Brain microvascular endothelial cell (primary cell): ENCODE measurements around the gene CDH4.

Source experiments
- DNase-seq: peaks from one replicate; pipeline ENCODE4 v3.0.0-alpha.2; 2020
- H3K27ac ChIP-seq: fragments of 250-450 bp; sonication (Bioruptor Pico); 2 replicates; pipeline ENCODE4 v1.5.1; 2020; ENCODE audit warnings: mild to moderate bottlenecking, moderate library complexity
- H3K27me3 ChIP-seq: fragments of 250-450 bp; sonication (Bioruptor Pico); replicated peaks from 2 replicates; pipeline ENCODE4 v1.5.1; 2020; ENCODE audit warnings: mild to moderate bottlenecking
- H3K36me3 ChIP-seq: fragments of 250-450 bp; sonication (Bioruptor Pico); replicated peaks from 2 replicates; pipeline ENCODE4 v1.5.1; 2020; ENCODE audit warnings: mild to moderate bottlenecking
- H3K4me3 ChIP-seq: 2 replicates; pipeline ENCODE4 v1.5.1; 2011; ENCODE audit warnings: low read depth, mild to moderate bottlenecking, control low read depth, low read length, moderate library complexity
- in situ Hi-C: cut with HindIII; loops from 2 replicates; pipeline ENCODE4 v1.10.0; 2017; ENCODE audit warnings: low sequenced_read_pairs, low pct_ligation_motif_present
- TF ChIP-seq, protein P1 (sequence below): IDR thresholded peaks from 2 replicates; pipeline ENCODE4 v1.5.1; 2011; ENCODE audit warnings: low read depth, mild to moderate bottlenecking, moderate library complexity, low read length, control low read depth, inconsistent platforms; ENCODE audit errors: missing control alignments

Gene CDH4

DNA sequence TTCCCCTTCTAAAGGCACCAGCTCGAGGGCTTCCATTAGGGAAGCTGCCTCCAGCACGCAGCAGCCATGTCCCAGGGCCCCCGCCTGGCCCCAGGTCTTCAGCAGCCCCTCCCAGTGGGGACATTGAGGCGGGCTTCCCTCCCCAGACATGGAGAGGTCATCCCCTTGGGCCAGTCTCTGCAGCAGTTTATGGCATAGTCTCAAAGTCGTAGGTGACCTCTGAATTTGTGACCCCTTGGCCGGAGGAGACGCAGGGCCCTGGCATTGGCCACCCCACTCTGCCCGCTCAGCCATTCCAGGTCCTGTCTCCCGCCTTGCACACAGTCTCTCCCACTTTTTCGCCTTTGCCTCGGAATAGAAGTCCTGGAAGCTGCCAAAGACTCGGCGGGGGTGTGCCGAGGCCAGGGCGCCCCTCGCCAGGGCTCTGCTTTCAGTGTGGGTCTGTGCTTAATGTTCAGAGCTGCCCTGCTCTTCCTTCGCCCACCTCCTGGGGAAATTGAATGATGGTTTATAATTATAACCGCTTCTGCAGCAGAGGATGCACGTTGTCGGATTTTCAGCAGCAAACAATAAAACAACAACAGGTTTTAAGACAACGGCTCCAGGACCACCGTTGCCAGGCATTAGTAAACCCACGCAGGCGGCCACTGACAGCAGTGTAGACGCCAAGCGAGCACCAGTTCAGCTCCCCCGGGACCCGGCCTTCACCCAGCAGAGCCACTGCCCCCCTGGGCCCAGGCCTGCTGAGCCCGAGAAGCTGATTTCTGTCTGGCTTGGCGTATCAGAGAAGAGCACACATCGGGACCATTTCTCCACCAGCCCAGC, 626.6 kb downstream of the CDH4 start:
- H3K36me3 ChIP-seq: no peaks in the 10 kb centered on the region
- in situ Hi-C loops: no loop called here
- TF ChIP-seq, protein P1, sequence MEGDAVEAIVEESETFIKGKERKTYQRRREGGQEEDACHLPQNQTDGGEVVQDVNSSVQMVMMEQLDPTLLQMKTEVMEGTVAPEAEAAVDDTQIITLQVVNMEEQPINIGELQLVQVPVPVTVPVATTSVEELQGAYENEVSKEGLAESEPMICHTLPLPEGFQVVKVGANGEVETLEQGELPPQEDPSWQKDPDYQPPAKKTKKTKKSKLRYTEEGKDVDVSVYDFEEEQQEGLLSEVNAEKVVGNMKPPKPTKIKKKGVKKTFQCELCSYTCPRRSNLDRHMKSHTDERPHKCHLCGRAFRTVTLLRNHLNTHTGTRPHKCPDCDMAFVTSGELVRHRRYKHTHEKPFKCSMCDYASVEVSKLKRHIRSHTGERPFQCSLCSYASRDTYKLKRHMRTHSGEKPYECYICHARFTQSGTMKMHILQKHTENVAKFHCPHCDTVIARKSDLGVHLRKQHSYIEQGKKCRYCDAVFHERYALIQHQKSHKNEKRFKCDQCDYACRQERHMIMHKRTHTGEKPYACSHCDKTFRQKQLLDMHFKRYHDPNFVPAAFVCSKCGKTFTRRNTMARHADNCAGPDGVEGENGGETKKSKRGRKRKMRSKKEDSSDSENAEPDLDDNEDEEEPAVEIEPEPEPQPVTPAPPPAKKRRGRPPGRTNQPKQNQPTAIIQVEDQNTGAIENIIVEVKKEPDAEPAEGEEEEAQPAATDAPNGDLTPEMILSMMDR: no peak
- DNase-seq: no peak
- H3K4me3 ChIP-seq: no peak overlapping the region
- no peaks in the 10 kb centered on the region for H3K27me3 ChIP-seq
- no peak overlapping the region for H3K27ac ChIP-seq

DNA sequence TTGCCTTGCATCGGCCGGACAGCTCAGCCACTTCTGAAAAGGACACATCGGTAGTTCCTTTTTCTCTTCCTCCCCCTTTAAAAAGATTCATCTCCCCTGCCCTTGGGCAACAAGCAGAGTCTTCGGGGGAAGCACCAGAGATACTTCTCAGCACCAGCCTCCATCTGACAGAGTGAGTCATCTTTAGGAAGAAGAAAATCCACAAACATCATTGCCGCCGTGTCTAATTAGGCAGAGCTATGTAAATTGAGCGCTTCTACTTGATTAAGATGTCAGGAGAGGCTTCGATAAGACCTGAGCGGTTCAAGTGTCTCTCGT, 627.2 kb downstream of the CDH4 start:
- in situ Hi-C loops: no loop called here

DNA sequence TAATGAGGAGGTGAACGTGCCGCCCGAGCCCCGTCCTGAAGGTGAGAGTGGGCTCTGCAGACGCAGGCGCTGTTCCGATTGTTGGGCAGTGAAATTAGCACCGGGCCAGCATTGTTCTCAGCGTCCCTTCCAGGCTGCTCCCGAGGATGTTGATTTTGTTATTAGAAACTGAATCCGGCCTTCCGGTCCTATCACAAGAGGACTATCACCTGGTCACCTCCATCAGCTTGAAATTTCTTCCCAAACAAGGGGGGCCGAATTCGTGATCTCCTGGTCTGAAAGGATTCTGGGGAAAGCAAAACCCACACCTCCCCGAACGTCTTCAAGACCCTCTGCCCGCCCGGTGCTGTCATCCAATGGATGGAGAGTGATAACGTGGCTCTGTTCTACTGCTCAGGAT, 627.6 kb downstream of the CDH4 start:
- TF ChIP-seq, protein P1: no peak
- in situ Hi-C loops: no loop called here
- Histone ChIP-seq H3K27ac (no peak overlapping the region), H3K4me3 (no peak overlapping the region), H3K27me3 (no peaks in the 10 kb centered on the region), H3K36me3 (no peaks in the 10 kb centered on the region)
- DNase-seq: no peak

More for the DNA sequence above, 627.2 kb downstream of the CDH4 start:
- no peaks in the 10 kb centered on the region for H3K36me3 ChIP-seq
- TF ChIP-seq, protein P1: no peak
- DNase-seq: no peak
- no peak overlapping the region for H3K4me3 ChIP-seq
- H3K27me3 ChIP-seq: no peaks in the 10 kb centered on the region
- no peak overlapping the region for H3K27ac ChIP-seq

DNA sequence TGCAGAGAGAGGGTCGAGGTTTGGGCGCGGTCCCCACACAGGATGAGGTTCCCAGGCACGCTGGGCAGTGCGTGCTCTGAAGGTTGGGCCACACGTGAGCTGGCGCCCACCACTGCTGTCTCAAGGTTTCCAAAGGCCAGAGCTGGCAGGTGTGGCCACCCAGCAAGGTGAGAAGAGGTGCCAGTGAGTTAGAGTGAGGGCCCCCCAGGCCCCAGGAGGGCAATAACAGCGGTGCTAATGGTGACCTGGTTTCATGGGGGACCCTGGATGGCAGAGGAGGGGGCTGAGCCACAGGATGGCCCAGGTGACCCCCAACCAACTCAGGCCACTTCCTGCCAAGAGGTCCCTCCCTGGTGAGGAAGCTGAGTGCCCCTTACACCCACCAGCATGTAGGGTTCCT, 628.6 kb downstream of the CDH4 start:
- Histone ChIP-seq H3K36me3 (no peaks in the 10 kb centered on the region), H3K4me3 (no peak overlapping the region), H3K27ac (no peak overlapping the region), H3K27me3 (no peaks in the 10 kb centered on the region)
- in situ Hi-C loops: no loop called here
- TF ChIP-seq, protein P1: no peak
- no peak for DNase-seq

DNA sequence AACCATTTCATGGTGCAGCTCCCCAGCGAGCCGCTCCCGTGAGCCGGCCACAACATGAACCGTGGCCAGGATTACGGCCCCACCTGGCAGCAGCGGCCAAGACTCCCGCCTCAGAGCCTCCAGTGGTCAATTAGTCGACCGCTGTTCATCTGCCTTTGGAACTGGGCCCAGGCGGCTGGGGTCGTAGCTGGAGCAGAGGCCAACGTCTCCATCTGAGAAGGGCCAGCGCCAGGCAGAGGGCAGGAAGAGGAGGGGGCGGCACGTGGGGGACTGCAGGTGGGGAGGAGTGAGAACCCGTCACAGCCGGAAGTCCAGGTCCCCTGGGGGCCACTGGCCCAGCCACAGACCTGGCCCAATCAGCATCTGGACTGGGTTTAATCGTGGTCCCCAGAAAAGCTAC, 629.4 kb downstream of the CDH4 start:
- H3K27me3 ChIP-seq: no peaks in the 10 kb centered on the region
- no peak overlapping the region for H3K4me3 ChIP-seq
- in situ Hi-C loops: no loop called here
- H3K36me3 ChIP-seq: no peaks in the 10 kb centered on the region
- no peak overlapping the region for H3K27ac ChIP-seq
- TF ChIP-seq, protein P1: no peak
- DNase-seq: no peak

DNA sequence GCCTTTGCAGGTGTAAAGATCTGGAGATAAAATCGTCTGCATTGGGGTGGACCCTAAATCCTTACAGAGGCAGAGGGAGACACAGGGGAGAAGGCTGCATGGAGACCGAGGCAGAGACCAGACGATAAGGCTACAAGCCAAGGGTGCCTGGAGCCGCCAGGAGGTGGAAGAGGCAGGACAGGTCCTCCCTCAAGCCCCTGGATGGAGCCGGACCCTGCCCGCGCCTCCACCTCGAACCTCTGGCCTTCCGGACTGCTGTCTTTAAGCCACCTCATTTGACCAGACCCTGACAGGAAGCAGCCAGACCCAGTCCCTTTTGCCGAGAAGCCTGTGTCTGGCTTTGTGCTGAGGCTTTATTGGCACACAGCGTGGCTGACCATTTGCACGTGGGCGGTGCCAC, 629.8 kb downstream of the CDH4 start:
- TF ChIP-seq, protein P1: no peak
- no peak for DNase-seq
- in situ Hi-C loops: no loop called here
- Histone ChIP-seq H3K36me3 (no peaks in the 10 kb centered on the region), H3K27ac (no peak overlapping the region), H3K4me3 (no peak overlapping the region), H3K27me3 (no peaks in the 10 kb centered on the region)
